ENCODE results near the gene PTPRR.

DNA sequence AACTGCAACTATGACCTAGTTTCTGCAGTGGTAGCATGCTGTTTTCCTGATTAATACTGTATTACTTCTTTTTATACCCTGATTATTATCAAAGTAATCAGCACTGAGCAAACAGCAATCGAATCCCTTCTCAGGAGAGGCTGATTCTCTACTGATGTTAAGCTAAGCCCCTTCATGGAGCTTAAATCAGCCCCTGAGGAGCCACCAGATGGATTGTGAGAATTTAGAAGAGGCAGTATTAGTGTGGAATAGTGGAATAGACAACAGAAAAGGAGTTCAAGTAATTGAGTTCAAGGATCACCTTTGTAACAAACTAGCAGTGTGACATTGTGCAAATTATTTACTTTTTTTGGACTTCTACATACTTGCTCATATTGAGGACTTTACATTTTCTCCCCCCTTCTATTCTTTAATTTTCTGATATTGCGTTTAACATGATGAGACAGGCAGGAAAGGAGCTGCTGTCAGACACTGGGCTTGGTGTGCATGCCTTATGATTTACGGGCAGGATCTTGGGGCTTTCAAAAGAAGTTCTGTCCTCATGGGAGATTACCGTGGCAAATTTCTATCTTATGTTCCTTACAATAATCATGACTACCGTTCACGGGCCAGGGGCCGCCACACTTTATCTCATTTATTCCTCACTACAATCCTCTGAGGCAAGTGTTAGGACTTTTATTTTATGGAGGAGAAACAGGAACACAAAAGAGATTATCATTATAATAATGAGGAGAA, 68.0 kb downstream of the PTPRR start:
- no peak for TF ChIP-seq TCF12 (IDR thresholded peaks at IDR 0.05; ENCODE audit: low read depth, low read length)
- no peak for TF ChIP-seq NR2F1 (conservative IDR thresholded peaks at IDR 0.05)
- TF ChIP-seq, protein P1, sequence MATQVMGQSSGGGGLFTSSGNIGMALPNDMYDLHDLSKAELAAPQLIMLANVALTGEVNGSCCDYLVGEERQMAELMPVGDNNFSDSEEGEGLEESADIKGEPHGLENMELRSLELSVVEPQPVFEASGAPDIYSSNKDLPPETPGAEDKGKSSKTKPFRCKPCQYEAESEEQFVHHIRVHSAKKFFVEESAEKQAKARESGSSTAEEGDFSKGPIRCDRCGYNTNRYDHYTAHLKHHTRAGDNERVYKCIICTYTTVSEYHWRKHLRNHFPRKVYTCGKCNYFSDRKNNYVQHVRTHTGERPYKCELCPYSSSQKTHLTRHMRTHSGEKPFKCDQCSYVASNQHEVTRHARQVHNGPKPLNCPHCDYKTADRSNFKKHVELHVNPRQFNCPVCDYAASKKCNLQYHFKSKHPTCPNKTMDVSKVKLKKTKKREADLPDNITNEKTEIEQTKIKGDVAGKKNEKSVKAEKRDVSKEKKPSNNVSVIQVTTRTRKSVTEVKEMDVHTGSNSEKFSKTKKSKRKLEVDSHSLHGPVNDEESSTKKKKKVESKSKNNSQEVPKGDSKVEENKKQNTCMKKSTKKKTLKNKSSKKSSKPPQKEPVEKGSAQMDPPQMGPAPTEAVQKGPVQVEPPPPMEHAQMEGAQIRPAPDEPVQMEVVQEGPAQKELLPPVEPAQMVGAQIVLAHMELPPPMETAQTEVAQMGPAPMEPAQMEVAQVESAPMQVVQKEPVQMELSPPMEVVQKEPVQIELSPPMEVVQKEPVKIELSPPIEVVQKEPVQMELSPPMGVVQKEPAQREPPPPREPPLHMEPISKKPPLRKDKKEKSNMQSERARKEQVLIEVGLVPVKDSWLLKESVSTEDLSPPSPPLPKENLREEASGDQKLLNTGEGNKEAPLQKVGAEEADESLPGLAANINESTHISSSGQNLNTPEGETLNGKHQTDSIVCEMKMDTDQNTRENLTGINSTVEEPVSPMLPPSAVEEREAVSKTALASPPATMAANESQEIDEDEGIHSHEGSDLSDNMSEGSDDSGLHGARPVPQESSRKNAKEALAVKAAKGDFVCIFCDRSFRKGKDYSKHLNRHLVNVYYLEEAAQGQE (IDR thresholded peaks at IDR 0.05; ENCODE audit: low read depth, low read length) = no peak
- TF ChIP-seq, protein P2, sequence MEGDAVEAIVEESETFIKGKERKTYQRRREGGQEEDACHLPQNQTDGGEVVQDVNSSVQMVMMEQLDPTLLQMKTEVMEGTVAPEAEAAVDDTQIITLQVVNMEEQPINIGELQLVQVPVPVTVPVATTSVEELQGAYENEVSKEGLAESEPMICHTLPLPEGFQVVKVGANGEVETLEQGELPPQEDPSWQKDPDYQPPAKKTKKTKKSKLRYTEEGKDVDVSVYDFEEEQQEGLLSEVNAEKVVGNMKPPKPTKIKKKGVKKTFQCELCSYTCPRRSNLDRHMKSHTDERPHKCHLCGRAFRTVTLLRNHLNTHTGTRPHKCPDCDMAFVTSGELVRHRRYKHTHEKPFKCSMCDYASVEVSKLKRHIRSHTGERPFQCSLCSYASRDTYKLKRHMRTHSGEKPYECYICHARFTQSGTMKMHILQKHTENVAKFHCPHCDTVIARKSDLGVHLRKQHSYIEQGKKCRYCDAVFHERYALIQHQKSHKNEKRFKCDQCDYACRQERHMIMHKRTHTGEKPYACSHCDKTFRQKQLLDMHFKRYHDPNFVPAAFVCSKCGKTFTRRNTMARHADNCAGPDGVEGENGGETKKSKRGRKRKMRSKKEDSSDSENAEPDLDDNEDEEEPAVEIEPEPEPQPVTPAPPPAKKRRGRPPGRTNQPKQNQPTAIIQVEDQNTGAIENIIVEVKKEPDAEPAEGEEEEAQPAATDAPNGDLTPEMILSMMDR (IDR thresholded peaks at IDR 0.05 in 2 of 3, conservative IDR thresholded peaks at IDR 0.05 in 1 of 3; ENCODE audit: control insufficient read depth in 2 of 3, extremely low read depth in 1 of 3, insufficient read depth in 1 of 3, low read depth in 3 of 3, low read length in 3 of 3) = no peak
- no peak for TF ChIP-seq POLR2A (IDR thresholded peaks at IDR 0.05; ENCODE audit: low read depth, low read length)
- TF ChIP-seq TCF3 (IDR thresholded peaks at IDR 0.05; ENCODE audit: borderline replicate concordance, insufficient read depth, low read depth, low read length) = no peak
- TF ChIP-seq POLR2AphosphoS5 (IDR thresholded peaks at IDR 0.05; ENCODE audit: low read length) = no peak
- TF ChIP-seq SUPT20H (IDR thresholded peaks at IDR 0.05; ENCODE audit: borderline replicate concordance, control insufficient read depth, low read depth, low read length) = no peak
- TF ChIP-seq RAD21 (IDR thresholded peaks at IDR 0.05; ENCODE audit: insufficient read depth, low read depth, low read length) = no peak
- TF ChIP-seq HDAC2 (IDR thresholded peaks at IDR 0.05) = no peak
